Subcutaneous adipose tissue (tissue), 4 donors: ENCODE results near the gene RPS6KL1. TPM values are rescaled to one million over a fixed set of nuclear protein-coding genes. Genes with fewer than 3 reads are reported as not detected.

Experiments used
- total RNA-seq, 4 donors: library from RNA; depleted of rRNA; stranded (reverse); fragments of >200 nt; gene quantifications; one replicate each; pipeline ENCODE4 v1.1.0, GENCODE V29; 2016
- TF ChIP-seq, protein P1 (sequence below): fragments of 450-650 bp; IDR thresholded peaks from one replicate; pipeline ENCODE4 v1.5.1; 2016; ENCODE audit warnings: low read depth, mild to moderate bottlenecking, control low read depth, antibody characterized with exemption, moderate library complexity

Gene RPS6KL1
- total RNA-seq, 4 donors from 2014 or later: 1.1 to 13.6 (median 3.7) TPM

DNA sequence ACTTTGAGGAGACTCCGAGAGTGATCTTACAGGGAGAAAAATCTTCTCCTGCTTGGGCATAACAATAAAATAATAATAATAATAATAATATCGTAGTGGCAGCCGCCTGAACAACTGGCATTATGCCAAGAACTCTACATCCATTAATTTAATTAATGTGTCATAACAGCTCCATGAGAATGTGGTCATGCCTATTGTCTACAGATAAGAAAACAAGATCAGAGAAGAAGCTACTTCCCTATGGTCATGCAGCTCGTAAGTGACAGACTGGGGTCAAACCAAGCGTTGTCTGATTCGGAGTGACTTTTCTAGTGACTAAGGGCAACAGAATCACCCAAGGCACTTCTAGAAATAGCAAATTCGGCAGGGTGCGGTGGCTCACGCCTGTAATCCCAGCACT is 58.9 kb downstream of the RPS6KL1 start:
- TF ChIP-seq, protein P1, sequence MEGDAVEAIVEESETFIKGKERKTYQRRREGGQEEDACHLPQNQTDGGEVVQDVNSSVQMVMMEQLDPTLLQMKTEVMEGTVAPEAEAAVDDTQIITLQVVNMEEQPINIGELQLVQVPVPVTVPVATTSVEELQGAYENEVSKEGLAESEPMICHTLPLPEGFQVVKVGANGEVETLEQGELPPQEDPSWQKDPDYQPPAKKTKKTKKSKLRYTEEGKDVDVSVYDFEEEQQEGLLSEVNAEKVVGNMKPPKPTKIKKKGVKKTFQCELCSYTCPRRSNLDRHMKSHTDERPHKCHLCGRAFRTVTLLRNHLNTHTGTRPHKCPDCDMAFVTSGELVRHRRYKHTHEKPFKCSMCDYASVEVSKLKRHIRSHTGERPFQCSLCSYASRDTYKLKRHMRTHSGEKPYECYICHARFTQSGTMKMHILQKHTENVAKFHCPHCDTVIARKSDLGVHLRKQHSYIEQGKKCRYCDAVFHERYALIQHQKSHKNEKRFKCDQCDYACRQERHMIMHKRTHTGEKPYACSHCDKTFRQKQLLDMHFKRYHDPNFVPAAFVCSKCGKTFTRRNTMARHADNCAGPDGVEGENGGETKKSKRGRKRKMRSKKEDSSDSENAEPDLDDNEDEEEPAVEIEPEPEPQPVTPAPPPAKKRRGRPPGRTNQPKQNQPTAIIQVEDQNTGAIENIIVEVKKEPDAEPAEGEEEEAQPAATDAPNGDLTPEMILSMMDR: no peak

DNA sequence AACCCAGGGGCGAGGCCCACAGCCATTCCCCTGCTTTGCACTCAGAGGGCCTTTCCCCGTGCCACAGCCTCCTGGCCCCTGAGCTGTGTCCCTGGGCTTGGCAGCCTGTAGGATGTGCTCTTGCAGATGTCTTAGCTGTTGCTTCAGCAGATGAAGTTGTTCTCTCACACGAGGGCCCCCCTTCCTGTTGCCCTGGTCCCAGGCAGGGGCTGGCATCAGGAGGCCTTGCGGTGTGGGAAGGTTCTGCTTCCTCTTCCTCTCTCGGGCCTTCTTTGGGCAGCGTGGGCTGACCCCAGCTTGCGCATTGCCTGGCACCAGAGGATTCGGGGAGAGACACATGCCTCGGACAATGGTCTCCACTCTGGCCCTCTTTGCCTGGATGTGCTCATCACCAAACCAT is 59.8 kb downstream of the RPS6KL1 start:
- TF ChIP-seq, protein P1: no peak

DNA sequence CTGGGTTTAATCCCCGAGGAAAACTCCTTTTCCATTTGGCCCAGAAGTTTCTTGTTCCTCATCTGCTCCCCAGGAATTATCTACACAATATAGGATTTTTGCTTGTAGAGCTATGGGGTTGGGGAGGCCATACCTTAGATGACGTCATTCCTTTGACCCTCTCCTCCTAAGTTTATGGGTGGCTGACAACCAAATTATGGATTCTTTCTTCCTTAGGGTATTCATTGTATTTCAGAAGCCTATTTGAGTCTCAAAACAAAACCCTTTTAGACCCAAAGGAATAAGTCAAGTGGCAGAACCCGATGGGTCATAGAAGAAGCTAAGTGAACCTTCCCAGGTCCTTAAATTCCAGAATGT is 61.3 kb downstream of the RPS6KL1 start:
- TF ChIP-seq, protein P1: no peak

DNA sequence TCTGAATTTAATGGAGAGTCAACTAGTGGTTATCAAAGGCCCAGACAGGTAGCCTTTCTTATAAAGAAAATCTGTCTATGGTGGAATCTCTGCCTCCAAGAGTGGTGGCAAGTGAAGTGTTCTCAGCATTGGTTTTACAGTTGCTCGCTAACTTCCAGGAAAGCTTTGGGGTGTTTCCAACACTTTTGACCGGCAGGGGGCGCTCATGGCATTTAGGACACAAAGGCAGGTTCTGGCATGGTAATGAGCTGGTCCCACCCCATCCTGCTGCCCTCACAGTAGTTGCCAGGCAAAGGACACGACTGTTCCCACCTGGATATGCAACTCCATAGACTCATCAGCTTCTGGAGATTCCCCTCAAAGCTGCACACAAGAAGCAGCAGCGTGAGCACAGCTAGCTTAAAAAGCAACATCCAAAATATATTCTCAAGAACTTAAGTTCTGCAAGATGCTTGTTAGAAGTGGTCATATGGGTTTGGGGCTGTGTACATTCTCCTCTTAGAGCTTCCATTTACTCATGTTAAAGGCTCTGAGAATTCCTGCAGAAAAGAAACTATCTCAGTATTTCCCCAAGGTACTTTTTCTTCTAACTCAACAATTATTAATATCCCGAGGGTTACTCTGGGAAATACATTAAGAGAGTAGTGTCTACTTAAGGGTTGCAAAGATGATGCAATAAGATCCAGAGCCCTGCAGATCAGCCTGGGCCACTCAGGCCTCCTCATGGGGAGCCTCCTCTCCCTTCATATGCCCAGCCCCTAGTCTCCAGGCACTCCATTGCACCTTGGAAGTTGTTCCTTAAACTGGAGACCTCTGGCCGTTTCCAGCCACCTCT is 61.9 kb downstream of the RPS6KL1 start:
- TF ChIP-seq, protein P1: no peak

DNA sequence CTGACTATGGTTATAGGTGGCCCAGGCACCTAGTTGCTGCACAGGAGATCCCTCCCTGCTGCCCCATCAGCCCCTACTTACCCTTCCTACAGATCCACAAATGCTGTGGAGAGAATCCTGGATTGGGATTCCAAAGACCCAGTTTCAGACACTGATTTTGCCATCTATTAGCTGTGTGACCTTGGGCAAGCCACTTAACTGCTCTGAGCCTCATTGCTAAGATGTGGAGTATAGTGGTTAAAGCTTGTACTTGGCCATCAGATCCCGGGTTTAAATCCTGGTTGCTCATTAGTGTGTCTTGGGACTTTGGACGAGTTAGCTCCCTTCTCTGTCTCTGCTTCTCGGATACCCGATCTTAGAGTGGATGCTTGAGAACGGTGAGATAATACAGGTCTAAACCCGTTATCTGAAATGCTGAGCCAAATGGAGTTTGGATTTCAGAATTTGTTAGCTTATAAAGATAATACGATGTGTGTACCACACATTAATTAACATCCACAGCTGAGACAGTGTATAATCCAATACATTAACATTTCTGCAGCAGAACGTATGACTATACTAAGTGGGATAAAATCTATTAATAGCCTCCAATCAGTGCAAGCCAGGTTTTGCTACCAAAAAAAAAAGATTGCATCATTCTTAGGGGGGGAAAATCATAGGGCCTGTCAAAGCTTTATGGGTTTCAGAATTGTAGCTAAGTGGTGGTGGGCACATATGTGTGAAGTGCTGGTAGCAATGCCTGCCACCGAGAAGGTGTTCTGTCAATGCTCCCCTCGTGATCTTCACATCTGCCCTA is 63.1 kb downstream of the RPS6KL1 start:
- TF ChIP-seq, protein P1: no peak

DNA sequence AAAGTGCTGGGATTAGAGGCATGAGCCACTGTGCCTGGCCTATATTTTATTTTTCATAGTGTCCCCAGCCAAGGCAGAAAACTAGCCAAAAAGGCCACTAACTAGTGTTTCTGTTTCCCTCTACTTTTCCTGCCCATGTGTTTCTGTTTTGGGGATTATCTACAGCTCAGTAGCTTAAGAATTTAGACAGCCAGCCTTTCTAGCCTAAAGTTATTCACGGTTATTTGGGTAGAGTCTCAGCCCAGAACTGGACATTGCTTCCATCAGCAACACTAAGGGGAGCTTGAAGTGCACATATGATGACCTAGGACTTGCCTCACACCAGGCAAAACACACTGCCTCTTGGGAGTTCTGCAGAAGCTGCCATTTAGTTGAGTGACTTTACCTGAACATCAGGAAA is 65.0 kb downstream of the RPS6KL1 start:
- TF ChIP-seq, protein P1: no peak

DNA sequence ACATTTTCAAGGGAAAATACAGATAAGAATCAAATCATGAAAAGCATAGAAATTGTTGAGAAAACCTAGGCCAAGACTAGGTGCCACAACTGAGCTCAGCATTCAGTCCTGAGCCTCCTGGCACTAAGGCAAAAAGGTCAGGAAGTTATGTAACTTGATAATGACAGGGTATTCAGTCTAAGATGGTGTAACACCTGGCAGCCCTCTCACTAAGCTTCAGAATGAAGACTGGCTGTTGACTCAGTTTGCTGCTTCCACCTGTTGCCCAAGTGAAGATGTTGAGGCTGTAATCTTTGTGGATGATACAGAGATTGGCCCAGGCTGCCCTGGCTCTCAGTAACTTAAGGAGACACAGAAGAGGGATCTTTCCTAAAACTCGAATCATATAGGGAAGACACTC is 66.7 kb downstream of the RPS6KL1 start:
- TF ChIP-seq, protein P1: no peak
